HCT116 (cell line): ENCODE results near the gene DMXL2. TPM values are rescaled to one million over a fixed set of nuclear protein-coding genes. Genes with fewer than 3 reads are reported as not detected.

Experiments
- ATAC-seq: fragments of 200-7000 bp; cut with Tn5 transposase; 2 replicates; pipeline ENCODE4 v1.9.1; 2020; ENCODE audit warnings: mild to moderate bottlenecking, moderate library complexity
- Bru-seq: library from RNA; stranded (reverse); fragments of 400-500 nt; gene quantifications from one replicate; lab custom pipeline; 2021; lab: Mats Ljungman, UMichigan
- BruChase-seq, 2 experiments: library from RNA; stranded (reverse); fragments of 400-500 nt; gene quantifications; one replicate each; lab custom pipeline; 2021; lab: Mats Ljungman, UMichigan
- BruUV-seq: library from RNA; stranded (reverse); fragments of 400-500 nt; replicated peaks from 2 replicates; lab custom pipeline; 2021; lab: Mats Ljungman, UMichigan
- CTCF ChIA-PET: fragments of 300-600 bp; sonication (Branson Sonifier 250); formaldehyde crosslinking; loops from one replicate; lab custom pipeline; 2021; ENCODE audit warnings: antibody characterized with exemption; lab: Charles Lee
- POLR2A ChIA-PET: fragments of 300-600, 350-600 bp; sonication (Branson Sonifier 250); formaldehyde crosslinking; loops from one replicate; lab custom pipeline; 2021; ENCODE audit warnings: antibody characterized with exemption; lab: Charles Lee
- RAD21 ChIA-PET, 2 experiments: fragments of 300-600 bp; sonication (Branson Sonifier 250); formaldehyde crosslinking; loops; one replicate each; lab custom pipeline; 2023; ENCODE audit warnings: low total read pairs in 2 of 2; ENCODE audit not compliant: uncharacterized antibody in 2 of 2, unreplicated experiment in 2 of 2, low non-redundant PET in 1 of 2; lab: Charles Lee
- DNase-seq: peaks from one replicate; pipeline ENCODE4 v3.0.0-alpha.2; 2010; ENCODE audit warnings: low read depth, low spot score
- H2AFZ ChIP-seq: fragments of 200-600 bp; shearing (Covaris generic), sonication (generic); 2 replicates; pipeline ENCODE4 v1.6.1; 2017; ENCODE audit warnings: low read depth, mixed run types, mixed read lengths, antibody characterized with exemption, low read length; ENCODE audit not compliant: poor library complexity, severe bottlenecking
- H3K27ac ChIP-seq: 2 replicates; pipeline ENCODE4 v1.5.1; 2012; ENCODE audit warnings: low read depth, low read length
- H3K27me3 ChIP-seq: fragments of 200-600 bp; sonication (generic); 2 replicates; pipeline ENCODE4 v1.6.1; 2016; ENCODE audit warnings: mixed run types, low read length, mixed read lengths; ENCODE audit not compliant: insufficient read depth
- H3K36me3 ChIP-seq, 2 experiments: fragments of 200-500 bp in 1 of 2; fragments of 200-600 bp in 1 of 2; sonication (Bioruptor generic) in 1 of 2; sonication (generic) in 1 of 2; 2 replicates each; pipeline versions ENCODE4 v1.5.1 to v1.6.1; 2014 to 2016; ENCODE audit warnings: low read length in 2 of 2, inconsistent platforms in 1 of 2, mixed read lengths in 1 of 2, mixed run types in 1 of 2; ENCODE audit not compliant: insufficient read depth in 2 of 2, control insufficient read depth in 1 of 2
- H3K4me1 ChIP-seq, 2 experiments: fragments of 200-600 bp in 1 of 2; sonication (generic) in 1 of 2; 2 replicates each; pipeline versions ENCODE4 v1.5.1 to v1.6.1; 2012 to 2017; ENCODE audit warnings: low read length in 2 of 2, inconsistent platforms in 1 of 2, mild to moderate bottlenecking in 1 of 2, mixed read lengths in 1 of 2, mixed run types in 1 of 2, moderate library complexity in 1 of 2; ENCODE audit not compliant: insufficient read depth in 2 of 2, control insufficient read depth in 1 of 2
- H3K4me2 ChIP-seq: fragments of 200-600 bp; sonication (generic); 2 replicates; pipeline ENCODE4 v1.6.1; 2017; ENCODE audit warnings: mixed run types, low read length, mixed read lengths
- H3K4me3 ChIP-seq, 2 experiments: fragments of 200-600 bp in 1 of 2; sonication (generic) in 1 of 2; replicated peaks in 1 of 2; 2 replicates each; pipeline ENCODE4 v1.5.1; 2011 to 2016; ENCODE audit warnings: low read length in 2 of 2, control low read depth in 1 of 2, low read depth in 1 of 2, mild to moderate bottlenecking in 1 of 2, mixed read lengths in 1 of 2, mixed run types in 1 of 2
- H3K79me2 ChIP-seq: fragments of 200-600 bp; sonication (generic); 2 replicates; pipeline ENCODE4 v1.6.1; 2017; ENCODE audit warnings: mild to moderate bottlenecking, mixed run types, low read length, moderate library complexity, mixed read lengths; ENCODE audit not compliant: insufficient read depth
- H3K9ac ChIP-seq: fragments of 200-600 bp; sonication (generic); 2 replicates; pipeline ENCODE4 v1.6.1; 2016; ENCODE audit warnings: low read length, mixed read lengths
- H3K9me2 ChIP-seq: fragments of 200-600 bp; sonication (generic), shearing (Covaris generic); 2 replicates; pipeline ENCODE4 v1.6.1; 2017; ENCODE audit warnings: mixed run types, mild to moderate bottlenecking, moderate library complexity; ENCODE audit not compliant: insufficient read depth
- H3K9me3 ChIP-seq, 2 experiments: fragments of 200-500 bp in 1 of 2; fragments of 200-600 bp in 1 of 2; sonication (Bioruptor generic) in 1 of 2; sonication (generic) in 1 of 2; 2 replicates each; pipeline ENCODE4 v1.6.1; 2014 to 2017; ENCODE audit warnings: low read length in 2 of 2, mixed read lengths in 2 of 2, inconsistent platforms in 1 of 2, low read depth in 1 of 2, mild to moderate bottlenecking in 1 of 2, mixed run types in 1 of 2, moderate library complexity in 1 of 2; ENCODE audit not compliant: control insufficient read depth in 1 of 2, insufficient read depth in 1 of 2
- H4K20me1 ChIP-seq: fragments of 200-600 bp; sonication (generic), shearing (Covaris generic); 2 replicates; pipeline ENCODE4 v1.6.1; 2017; ENCODE audit warnings: mixed run types, mild to moderate bottlenecking, moderate library complexity; ENCODE audit not compliant: insufficient read depth
- ATF3 ChIP-seq: IDR thresholded peaks from 2 replicates; pipeline ENCODE4 v1.6.1; 2012
- CEBPB ChIP-seq: IDR thresholded peaks from 2 replicates; pipeline ENCODE4 v1.6.1; 2012; ENCODE audit warnings: low read depth
- EGR1 ChIP-seq: IDR thresholded peaks from 2 replicates; pipeline ENCODE4 v1.6.1; 2012; ENCODE audit warnings: low read depth
- EZH2 ChIP-seq: fragments of 200-600 bp; sonication (generic); IDR thresholded peaks from 2 replicates; pipeline ENCODE4 v1.6.1; 2017; ENCODE audit warnings: antibody characterized with exemption, mixed run types
- EZH2phosphoT487 ChIP-seq: fragments of 200-600 bp; IDR thresholded peaks from 2 replicates; pipeline ENCODE4 v1.6.1; 2018; ENCODE audit warnings: antibody characterized with exemption, borderline replicate concordance
- FOSL1 ChIP-seq: IDR thresholded peaks from 2 replicates; pipeline ENCODE4 v1.6.1; 2012; ENCODE audit warnings: low read depth
- JUND ChIP-seq: IDR thresholded peaks from 2 replicates; pipeline ENCODE4 v1.6.1; 2012
- POLR2A ChIP-seq: IDR thresholded peaks from 2 replicates; pipeline ENCODE4 v1.7.0; 2011; ENCODE audit warnings: borderline replicate concordance; ENCODE audit not compliant: insufficient read depth, insufficient read length; ENCODE audit errors: extremely low read depth
- RAD21 ChIP-seq: IDR thresholded peaks from 2 replicates; pipeline ENCODE4 v1.6.1; 2012; ENCODE audit warnings: low read depth, mild to moderate bottlenecking
- SIN3A ChIP-seq: IDR thresholded peaks from 2 replicates; pipeline ENCODE4 v1.6.1; 2012; ENCODE audit warnings: low read depth
- SP1 ChIP-seq: IDR thresholded peaks from 2 replicates; pipeline ENCODE4 v1.6.1; 2012; ENCODE audit warnings: low read depth
- SRF ChIP-seq: IDR thresholded peaks from 2 replicates; pipeline ENCODE4 v1.6.1; 2012; ENCODE audit warnings: low read depth
- TCF7L2 ChIP-seq: IDR thresholded peaks from 2 replicates; pipeline ENCODE4 v1.7.0; 2011; ENCODE audit warnings: borderline replicate concordance, inconsistent platforms; ENCODE audit not compliant: insufficient read depth, insufficient read length; ENCODE audit errors: extremely low read depth
- YY1 ChIP-seq: IDR thresholded peaks from 2 replicates; pipeline ENCODE4 v1.6.1; 2011; ENCODE audit warnings: low read length, low read depth, moderate library complexity, mild to moderate bottlenecking; ENCODE audit not compliant: insufficient replicate concordance; ENCODE audit errors: extremely low read depth
- ZFX ChIP-seq: fragments of 450-650 bp; IDR thresholded peaks from 2 replicates; pipeline ENCODE4 v1.6.1; 2017
- ZNF274 ChIP-seq: fragments of 200-500 bp; sonication (Bioruptor generic); IDR thresholded peaks from 2 replicates; pipeline ENCODE4 v1.6.1; 2014; ENCODE audit warnings: mild to moderate bottlenecking, low read depth, low read length, inconsistent platforms
- intact Hi-C: fragments of 100-400 bp; cut with micrococcal nuclease; formaldehyde crosslinking; loops from 2 replicates; pipeline ENCODE4 v1.10.0; 2022
- long read RNA-seq: library from polyadenylated mRNA; unstranded; transcript quantifications from one replicate; pipeline ENCODE4 v2.0.0, GENCODE V29; 2021; ENCODE audit not compliant: unreplicated experiment
- polyA plus RNA-seq: library from polyadenylated mRNA; unstranded; fragments of >200 nt; gene quantifications from 2 replicates; pipeline ENCODE4 v1.2.1, GENCODE V29; 2012; ENCODE audit warnings: missing spikeins
- total RNA-seq: library from RNA; stranded (reverse); gene quantifications from one replicate; pipeline ENCODE4 v1.2.1, GENCODE V29; 2021; ENCODE audit not compliant: unreplicated experiment
- TF ChIP-seq, protein P1 (sequence below): IDR thresholded peaks from 2 replicates; pipeline ENCODE4 v1.6.1; 2012; ENCODE audit warnings: low read depth

Gene DMXL2, protein sequence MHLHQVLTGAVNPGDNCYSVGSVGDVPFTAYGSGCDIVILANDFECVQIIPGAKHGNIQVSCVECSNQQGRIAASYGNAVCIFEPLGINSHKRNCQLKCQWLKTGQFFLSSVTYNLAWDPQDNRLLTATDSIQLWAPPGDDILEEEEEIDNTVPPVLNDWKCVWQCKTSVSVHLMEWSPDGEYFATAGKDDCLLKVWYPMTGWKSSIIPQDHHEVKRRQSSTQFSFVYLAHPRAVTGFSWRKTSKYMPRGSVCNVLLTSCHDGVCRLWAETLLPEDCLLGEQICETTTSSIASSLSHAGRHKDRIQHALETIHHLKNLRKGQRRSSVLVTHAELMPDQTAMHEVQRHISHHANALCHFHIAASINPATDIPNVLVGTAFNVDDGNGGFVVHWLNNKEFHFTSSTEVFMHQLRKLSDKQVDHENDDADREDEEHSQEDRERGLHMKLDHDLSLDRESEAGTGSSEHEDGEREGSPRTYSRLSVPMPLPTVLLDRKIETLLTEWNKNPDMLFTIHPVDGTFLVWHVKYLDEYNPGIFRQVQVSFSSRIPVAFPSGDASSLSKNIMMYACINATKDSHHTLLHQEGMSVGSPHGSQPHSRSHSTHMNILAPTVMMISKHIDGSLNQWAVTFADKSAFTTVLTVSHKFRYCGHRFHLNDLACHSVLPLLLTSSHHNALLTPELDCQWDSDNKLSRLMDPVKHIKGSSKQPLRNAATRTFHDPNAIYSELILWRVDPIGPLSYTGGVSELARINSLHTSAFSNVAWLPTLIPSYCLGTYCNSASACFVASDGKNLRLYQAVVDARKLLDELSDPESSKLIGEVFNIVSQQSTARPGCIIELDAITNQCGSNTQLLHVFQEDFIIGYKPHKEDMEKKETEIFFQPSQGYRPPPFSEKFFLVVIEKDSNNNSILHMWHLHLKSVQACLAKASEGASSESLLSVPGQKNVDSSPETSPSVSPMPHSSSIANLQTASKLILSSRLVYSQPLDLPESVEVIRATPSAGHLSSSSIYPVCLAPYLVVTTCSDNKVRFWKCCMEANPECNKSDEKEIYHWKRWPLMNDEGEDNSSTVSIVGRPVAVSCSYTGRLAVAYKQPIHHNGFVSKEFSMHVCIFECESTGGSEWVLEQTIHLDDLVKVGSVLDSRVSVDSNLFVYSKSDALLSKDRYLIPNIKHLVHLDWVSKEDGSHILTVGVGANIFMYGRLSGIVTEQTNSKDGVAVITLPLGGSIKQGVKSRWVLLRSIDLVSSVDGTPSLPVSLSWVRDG (N-terminal part only)
- total RNA-seq (21.5 TPM), Bru-seq, nascent RNA (percentile 73 among the genes with signal in this experiment), BruChase-seq, experiment 1, labeled RNA remaining after a 6-hour chase (percentile 73 among the genes with signal in this experiment), BruChase-seq, experiment 2, labeled RNA remaining after a 2-hour chase (percentile 78 among the genes with signal in this experiment)
- polyA plus RNA-seq = 11.8 and 13.3 TPM in 2 replicates
- long read RNA-seq, full-length matches to known transcripts = 1 of 6 reads
- long read RNA-seq, partial matches to known transcripts = 3 of 6 reads
- long read RNA-seq, other reads (novel, unspliced or antisense) = 2 of 6 reads

GRCh38 chr15:51622604-51623370 is at the start of gene DMXL2:
TSS of gene DMXL2 (minus strand) at chr15:51622771. CDS start at chr15:51622545, 226 bp downstream.
- Histone ChIP-seq H3K4me1 (peaks cover 10 to 22% of the 10 kb centered on the region in 2 experiments), H4K20me1 (no peaks in the 10 kb centered on the region), H3K9ac (peak within 1 kb of the TSS; percentile 82), H3K9me3 (no peaks in the 10 kb centered on the region), H3K4me2 (peak within 1 kb of the TSS; percentile 89), H3K27me3 (no peaks in the 10 kb centered on the region), H2AFZ (peak within 1 kb of the TSS; percentile 57), H3K4me3 (peak within 1 kb of the TSS; percentile 81 to 83), H3K27ac (peak within 1 kb of the TSS; percentile 91), H3K36me3 (no peaks in the 10 kb centered on the region), H3K9me2 (no peaks in the 10 kb centered on the region), H3K79me2 (peaks cover 34% of the 10 kb centered on the region)
- POLR2A ChIA-PET = interaction anchor here (0.6 to 0.8 kb wide), 2 partner anchors 9 to 1074 kb away, joined by 3 read pairs; no protein-coding TSS in a partner anchor
- RAD21 ChIA-PET = no interaction called here
- CTCF ChIA-PET = interaction anchor here (1.2 to 3.5 kb wide), 3 partner anchors 27 to 154 kb away, joined by 6 to 15 read pairs (median 7); no protein-coding TSS in a partner anchor
- intact Hi-C loops = loop anchor here (2.0 kb wide), 1 partner anchor 86 kb away; no protein-coding TSS in a partner anchor
- ATAC-seq (peak; percentile 83), DNase-seq (peak; percentile 65)
- no TSS peak for BruUV-seq
- TF ChIP-seq JUND (no peak), POLR2A (no peak), TCF7L2 (peak; percentile 16), RAD21 (no peak), SRF (no peak), ATF3 (no peak), EGR1 (no peak), FOSL1 (no peak), SP1 (no peak), EZH2phosphoT487 (no peak), CEBPB (no peak), EZH2 (no peak), YY1 (no peak), ZFX (no peak), ZNF274 (no peak), SIN3A (peak; percentile 2; the same call in 1 of the 2 replicates)
- TF ChIP-seq, protein P1, sequence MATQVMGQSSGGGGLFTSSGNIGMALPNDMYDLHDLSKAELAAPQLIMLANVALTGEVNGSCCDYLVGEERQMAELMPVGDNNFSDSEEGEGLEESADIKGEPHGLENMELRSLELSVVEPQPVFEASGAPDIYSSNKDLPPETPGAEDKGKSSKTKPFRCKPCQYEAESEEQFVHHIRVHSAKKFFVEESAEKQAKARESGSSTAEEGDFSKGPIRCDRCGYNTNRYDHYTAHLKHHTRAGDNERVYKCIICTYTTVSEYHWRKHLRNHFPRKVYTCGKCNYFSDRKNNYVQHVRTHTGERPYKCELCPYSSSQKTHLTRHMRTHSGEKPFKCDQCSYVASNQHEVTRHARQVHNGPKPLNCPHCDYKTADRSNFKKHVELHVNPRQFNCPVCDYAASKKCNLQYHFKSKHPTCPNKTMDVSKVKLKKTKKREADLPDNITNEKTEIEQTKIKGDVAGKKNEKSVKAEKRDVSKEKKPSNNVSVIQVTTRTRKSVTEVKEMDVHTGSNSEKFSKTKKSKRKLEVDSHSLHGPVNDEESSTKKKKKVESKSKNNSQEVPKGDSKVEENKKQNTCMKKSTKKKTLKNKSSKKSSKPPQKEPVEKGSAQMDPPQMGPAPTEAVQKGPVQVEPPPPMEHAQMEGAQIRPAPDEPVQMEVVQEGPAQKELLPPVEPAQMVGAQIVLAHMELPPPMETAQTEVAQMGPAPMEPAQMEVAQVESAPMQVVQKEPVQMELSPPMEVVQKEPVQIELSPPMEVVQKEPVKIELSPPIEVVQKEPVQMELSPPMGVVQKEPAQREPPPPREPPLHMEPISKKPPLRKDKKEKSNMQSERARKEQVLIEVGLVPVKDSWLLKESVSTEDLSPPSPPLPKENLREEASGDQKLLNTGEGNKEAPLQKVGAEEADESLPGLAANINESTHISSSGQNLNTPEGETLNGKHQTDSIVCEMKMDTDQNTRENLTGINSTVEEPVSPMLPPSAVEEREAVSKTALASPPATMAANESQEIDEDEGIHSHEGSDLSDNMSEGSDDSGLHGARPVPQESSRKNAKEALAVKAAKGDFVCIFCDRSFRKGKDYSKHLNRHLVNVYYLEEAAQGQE = no peak
